GM21825 (cell line): ENCODE results near the gene RNF186.
"Not testable (repeated sequence)": the region's sequence is repeated elsewhere in the genome, so short reads cannot be mapped to it uniquely, and the experiment has no call there.

Experiments
- ATAC-seq: cut with Tn5 transposase; IDR thresholded peaks from one replicate; pipeline ENCODE4 v1.9.1; 2021; ENCODE audit warnings: mild to moderate bottlenecking, moderate library complexity; ENCODE audit not compliant: unreplicated experiment

RNF186 gene

DNA sequence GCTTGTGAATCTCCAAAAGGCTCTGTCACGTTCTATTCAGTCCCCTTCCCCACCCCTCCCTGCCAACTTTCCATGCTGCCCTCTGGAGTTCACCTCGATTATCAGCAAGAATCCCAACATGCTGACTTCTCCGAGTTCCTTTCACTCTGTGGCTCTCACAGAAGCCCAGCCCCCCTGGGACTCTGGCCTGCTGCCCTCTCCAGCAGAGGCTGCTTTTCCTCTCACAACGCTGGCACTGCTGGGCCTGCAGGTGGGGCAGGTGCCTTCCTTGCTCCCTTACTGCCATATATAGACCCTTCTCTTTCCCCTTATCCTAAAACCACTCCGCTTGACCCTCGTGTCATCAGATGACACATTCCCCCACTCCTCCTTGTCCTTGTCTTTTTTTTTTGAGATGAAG, 10.2 kb upstream of the RNF186 start:
- no peak for ATAC-seq

DNA sequence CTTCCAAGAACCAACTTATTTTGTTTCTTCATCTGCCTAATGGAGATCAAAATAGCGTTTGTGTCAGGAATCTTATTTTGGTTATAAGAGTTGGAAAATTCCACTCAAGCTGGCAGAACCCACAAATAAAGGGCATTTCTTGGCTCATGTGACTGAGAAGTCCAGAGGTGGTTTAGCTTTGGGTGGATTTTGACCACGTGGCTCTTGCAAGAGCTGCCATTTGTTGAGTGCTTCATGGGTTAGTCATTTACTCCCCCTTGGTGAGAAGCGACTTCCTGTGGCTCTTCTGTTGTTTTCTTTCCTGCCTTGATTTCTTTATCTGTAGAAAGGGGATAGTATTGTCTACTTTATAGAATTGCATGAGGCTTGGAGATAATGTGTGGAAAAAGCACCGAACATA, 9.5 kb upstream of the RNF186 start:
- ATAC-seq = no peak

DNA sequence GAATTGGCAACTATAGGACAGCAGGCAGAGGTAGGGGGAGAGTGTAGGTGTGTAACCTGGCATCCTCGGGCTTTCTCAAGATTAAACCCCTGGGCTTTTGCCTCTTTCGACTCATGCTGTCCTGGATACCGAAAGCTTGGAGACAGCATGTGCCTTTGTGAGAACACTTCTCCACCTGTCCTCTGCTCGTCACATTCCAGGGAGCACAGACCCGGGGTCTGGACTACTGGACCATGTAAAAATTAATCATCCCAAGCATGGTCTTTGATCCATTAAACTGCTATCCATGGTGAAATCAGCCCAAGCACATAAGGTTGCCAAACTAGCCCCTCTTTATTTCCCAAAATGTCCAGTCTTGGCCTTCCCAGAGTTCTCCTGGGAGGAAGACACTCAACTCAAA, 9.0 kb upstream of the RNF186 start:
- ATAC-seq = no peak

DNA sequence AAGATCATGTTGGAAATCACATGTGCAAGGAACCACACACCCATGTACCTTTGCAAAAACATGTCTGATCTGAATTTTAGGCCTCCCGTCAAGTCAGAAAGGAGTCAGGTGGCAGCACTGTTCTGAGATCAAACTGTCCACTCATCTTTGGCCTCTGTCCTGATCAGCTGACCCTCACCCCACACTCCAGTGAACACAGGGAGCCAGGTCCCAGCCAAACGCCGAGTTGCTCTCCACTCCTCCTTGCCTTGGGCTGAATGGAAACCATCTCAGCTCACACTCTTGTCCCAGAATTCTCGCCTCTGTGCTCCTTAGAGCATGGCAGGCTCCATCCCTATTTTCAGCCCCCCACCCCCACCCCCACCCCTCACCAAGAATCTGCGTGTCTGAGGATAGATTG, 4.6 kb upstream of the RNF186 start:
- no peak for ATAC-seq

DNA sequence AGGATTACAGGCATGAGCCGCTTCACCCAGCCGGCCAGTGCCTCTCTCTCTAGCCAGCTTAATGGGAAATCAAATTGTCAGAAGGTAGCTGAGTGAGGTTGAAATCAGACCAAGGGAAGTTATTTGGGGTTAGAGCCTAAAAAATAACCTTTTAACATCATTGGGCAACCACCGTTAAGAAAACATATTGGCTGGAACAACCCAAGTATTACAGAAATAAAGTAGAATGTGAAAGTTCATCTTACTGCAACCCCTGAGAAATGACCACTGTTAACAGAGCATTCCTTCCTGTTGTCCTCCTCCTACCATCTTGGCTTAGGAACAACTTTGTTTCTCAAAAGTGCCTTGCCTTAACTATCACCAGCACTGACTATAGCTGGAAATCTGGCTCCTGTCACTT, 3.2 kb upstream of the RNF186 start:
- no peak for ATAC-seq

DNA sequence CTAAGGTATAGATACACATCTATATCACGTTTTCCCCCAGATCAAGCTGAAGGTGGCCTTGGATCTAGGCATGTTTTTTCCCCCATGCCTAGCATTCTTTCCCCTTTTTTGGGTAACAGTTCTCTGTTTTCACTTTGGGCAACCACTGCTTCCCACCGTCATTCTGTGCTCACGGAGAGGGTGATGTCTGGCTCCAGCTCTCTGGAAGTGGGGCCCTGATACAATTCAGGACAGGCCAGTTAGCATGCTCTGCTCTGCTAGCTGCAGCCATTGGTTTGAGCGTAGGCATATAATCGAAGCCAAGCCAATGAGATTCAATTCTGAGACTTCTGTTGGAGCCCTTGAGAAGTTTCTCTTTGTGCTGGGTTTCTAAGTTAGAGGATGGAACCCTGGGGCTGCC, 2.1 kb upstream of the RNF186 start:
- no peak for ATAC-seq

DNA sequence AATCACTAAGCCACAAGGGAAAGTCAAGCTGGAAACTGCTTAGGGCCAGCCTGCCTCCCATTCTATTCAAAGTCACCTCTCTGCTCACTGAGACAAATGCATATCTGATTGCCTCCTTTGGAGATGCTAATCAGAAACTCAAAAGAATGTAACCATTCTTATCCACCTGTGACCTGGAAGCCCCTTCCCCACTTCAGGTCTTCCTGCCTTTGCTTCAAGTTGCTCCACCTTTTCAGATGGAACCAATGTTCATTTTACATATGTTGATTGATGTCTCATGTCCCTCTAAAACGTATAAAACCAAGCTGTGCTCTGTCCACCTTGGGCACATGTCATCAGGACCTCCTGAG, 1.6 kb upstream of the RNF186 start:
- not testable (repeated sequence) for ATAC-seq

DNA sequence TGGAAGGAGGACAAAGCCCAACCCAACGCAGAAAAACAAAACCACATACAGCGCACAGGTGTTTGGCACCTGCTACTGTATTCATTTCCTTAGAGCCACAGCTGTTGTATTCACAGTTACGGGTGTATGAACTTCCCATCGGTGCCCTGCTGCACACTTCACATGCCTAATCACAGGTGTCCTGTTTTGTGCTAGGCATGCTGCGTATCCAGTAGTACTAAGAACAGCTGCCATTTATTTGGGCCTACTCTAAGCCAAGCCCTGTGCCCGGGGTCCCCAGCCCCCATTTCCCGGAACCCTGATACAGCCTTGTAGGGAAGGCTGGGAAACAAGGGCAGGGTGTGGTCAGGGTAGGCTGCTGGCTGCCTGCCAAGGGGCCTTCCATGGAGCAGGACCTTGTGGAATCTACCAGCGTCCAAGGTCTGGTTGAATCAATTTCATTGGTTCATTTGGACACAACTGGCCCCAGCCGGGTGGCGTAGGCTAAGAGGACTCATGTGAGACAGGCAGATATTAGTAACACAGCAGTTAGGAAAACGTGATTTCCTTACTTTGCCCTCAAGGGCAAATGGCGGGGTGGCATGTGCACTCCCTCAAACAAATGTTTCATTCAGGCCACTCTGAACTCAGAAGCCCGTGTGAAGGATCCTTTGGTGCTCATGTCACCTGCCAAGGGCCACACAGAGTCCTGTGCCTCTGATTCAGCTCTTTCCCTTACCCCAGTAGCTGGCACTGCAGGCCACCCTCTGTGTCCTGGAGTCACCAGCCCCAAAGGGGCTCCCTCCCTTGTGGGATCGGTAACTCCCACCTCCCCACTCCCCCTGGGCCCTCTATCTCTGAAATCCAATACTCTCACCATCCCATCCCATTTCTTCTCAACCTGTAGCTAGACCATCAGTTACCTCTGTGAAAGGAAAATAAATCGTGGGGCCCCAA, 986 bp upstream of the RNF186 start:
- no peak for ATAC-seq

DNA sequence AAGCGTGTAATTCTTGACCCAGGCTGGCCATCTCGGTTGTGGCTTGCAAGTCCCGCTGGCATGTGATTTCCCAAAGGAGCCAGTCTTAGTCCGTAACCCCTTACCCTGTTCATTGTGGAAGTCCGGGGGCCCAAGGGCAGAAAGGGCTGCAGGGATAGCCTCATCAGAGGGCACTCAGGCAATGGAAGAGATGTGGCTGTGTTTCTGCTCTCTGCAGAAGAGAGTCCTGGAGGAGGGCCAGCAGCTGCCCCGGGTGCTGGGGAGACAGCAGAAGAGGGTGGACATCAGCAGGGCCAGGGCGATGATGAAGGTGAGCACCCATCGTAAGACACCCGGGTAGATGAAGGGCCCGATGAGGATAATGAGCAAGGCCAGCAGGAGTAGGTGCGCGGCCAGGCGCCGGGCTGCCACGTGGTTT, 830 bp downstream of the RNF186 start:
- ATAC-seq = no peak

DNA sequence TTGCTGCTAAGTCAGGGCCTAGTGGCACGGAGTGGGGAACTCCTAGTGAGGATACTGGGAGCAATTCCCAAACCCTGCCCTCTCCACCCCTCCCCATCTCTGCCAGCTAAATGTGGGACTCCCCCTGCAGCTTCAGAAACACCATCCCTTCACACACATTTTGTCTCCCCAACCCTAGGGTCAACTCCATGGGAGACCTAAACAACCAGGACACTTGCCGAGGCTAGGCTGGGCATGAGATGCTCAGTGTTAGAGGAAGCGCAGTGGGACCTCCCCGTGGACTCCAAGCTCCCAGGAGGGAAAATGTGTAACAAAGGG, 1.5 kb downstream of the RNF186 start:
- ATAC-seq = no peak

DNA sequence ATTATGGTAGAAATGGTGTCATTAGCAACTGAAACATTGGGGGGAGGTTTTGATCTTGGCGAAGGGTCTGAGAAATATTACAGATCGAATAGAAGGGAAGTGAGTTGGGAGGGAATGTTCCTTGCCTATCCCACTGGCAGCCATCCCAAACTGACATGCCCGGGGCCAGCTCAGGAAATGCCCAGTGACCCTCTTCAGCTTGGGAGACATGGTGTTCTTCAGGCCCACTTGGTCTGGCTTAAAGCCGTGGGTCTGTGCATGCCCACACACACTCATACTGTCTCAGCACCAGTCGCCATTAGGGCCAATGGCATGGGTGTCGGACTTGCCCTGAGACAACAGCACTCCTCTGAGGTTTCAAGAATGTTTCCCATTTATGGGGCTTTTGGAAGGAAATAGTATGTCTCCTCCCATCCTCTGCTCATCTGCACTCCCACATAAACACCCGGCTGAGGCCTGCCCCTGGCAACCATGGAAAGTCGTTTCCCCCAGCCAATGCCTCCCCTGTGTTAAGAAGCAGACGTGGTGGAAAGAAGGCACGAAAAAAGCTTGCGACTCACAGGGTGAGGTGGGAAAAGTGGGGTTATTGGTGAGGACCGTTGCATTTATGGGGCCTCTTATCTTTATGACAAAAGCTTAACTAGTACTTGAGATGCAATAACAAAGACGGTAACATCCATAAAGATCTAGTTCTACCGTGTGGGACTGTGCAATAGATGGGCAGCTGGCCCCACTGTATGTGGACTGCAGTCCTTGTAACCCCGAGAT, 2.0 kb downstream of the RNF186 start:
- ATAC-seq = no peak

DNA sequence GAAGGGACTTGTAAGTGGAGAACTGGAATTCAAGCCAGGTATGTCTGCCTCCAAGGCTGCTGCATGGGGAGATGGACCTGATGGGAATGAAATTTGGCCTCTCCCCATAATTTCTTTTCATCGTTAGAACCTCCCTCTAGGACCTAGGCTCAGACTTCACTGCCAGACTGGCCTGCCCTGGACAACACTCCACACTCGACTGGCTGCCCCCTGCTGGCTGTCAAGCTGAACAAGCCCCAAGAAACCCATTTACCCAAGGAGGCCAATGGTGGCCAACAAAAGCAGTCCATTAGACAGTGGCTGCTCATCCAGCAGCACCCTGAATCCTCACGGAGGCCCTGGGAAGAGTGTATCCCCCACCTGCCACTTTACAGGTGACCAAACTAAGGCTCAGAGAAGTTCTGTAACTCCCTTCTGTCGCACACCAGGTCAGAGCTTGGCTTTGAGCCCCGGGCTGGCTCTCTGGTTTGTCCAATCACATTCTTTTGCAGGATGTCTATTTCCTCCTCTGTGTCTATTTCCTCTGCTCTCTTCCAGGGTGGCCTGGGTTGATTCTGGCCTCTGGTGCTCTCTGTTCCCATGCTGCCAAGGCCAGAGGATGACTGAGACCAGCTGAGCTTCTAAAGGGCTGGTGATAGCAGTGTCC, 3.8 kb downstream of the RNF186 start:
- no peak for ATAC-seq

DNA sequence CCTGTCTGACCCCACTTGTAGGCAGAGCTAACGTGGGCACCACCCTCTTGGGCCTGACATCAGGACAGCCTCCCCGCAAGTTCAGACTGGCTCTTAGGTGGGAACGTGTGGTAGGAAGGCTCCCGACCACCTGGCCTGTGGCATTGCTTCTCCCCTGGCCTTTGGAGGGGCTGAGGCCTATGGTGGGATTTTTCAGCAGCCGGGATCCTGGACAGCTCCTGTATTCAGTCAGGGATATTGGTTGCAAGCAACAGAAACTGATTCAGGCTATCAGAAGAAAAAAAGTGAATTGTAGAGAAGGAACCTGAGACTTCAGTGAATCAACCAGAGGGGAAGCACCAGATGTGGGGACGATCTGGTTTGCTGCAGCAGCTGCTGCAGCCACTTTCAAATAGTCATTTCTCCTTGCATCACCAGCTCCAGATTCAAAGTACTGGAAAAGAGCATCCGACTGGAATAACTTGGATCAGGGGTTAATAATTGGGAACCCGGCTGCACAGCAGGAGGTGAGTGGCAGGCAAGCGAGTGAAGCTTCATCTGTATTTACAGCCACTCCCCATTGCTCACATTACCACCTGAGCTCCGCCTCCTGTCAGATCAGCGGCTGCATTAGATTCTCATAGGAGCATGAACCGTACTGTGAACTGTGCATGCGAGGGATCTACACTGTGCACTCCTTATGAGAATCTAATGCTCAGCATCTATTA, 5.9 kb downstream of the RNF186 start:
- no peak for ATAC-seq

DNA sequence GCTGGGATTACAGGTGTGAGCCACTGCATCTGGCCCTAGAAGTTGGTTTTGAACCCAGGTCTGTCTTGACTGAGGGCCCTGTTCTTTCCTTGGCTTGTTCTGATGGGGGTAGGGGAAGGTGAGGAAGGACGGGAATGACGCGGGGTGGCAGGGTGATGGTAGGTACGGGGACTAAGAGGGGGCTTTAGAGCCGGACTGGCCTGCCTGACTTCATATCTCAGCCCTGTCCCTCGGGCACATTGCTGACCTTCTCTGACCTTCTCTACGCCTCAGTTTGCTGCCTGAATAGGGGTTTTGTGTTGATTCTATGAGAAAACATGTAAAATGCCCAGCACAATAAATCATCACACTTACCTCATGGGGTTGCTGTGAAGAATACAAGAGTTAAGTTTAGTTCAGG, 6.7 kb downstream of the RNF186 start:
- no peak for ATAC-seq

DNA sequence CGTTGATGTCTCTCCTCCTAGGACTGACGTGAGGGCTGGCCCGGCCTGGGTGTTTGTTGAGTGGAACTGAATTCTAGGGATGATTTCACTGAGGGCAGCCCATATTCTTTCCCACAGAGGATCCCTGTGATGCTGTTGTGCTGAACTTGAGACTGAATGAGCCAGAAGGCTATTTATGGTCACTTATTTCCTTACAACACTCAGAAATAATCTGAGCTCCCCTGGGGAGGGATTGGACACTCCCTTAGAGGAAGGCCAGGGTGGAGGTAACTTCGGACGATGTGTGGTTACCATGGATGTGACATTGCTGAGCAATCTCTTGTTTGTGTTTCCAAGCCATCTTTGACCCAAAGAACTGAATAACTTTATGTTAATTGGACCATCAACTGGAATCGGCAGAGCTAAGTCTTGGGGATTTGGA, 10.2 kb downstream of the RNF186 start:
- ATAC-seq = no peak

DNA sequence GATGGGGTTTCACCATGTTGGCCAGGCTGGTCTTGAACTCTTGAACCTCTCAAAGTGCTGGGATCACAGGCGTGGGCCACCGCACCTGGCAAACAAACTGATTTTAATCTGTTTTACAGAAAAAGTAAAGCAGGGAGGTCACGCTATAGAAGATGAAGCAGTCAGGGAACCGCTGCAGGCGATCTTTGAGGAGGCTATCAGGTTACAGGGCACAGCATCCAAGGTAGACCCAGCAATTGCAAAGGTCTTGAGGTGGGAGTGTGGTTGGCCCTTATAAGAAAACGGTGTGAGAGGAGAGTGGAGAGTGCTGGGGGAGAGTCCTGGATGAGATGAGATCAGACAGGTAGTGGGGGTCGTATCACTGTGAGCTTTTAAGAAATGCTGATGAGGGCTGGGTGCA, 12.8 kb downstream of the RNF186 start:
- no peak for ATAC-seq

DNA sequence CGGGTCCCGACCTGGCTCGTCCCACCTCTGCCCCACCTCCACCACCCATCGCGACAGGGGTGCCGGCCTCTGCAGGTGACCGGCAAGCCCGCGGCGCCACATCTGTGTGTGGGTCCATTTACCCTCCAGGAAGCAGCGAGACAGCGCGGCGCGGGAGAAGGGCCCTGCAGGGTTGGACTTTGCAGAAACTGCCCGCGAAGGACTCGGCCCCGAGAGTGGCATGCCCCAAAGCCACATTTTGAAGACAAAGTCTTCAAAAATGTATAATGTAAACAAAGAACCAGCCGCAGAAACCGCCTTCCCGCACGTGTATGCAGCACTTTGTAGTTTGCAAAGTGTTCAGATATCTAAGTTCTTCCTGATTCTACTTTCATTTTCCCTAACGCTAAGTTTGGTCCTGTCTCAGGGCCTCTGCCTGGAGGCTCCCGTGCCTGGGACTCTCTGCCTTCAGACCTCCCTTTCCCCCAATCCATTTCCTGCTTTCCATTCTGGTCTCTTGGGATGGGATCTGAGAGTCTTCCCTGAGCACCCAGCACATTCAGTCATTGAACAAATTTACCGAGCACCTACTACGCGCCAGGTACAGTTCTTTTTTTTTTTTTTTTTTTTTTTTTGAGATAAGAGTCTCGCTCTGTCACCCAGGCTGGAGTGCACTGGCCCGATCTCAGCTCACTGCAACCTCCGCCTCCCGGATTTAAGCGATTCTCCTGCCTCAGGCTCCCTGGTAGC, 14.8 kb downstream of the RNF186 start:
- peak; percentile 42 for ATAC-seq

DNA sequence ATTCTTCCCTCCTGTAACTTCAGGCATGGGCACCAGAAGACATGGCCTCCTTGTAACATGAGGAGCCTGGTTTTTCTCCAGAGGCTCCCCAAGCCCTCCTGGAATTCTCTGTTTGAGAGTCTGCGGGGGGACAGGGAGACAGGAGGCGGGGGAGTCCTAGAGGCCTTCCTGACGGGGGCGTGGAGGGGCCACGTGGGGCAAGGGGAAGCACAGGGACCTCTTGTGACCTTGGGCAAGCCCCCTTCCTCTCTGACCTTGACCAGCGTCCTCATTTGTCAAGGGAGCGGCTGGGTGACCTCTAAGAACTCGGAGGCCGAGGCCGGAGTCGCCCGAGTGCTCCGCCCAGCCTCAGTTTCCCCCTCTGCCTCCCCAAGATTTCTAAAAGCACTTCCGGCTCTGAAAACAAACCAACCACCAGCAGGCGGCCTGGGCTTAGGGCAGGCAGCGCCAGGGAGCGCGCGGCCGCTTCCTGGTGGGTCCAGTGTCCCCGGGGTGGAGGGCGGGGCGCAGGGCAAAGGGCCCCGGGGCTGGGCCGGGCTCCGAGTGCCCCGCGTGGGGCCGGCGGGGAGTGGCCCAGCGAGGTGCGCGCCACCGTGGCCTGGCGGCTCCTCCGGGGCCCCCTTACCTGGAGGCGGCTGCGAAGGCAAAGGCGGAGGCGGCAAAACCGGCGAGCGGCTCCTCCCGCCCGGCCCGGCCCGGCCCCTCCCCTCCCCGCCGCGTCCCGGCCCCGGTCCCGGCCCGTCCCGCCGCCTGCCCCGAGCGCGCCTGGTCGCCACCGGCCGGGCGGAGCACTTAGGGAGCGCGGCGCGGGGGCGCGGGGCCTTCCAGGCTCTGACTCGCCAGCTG, 15.6 kb downstream of the RNF186 start, which contains the start of gene TMCO4:
Gene TMCO4 (minus strand): TSS at position 687 of the 846 bp plus-strand sequence. CDS start 19,158 bp downstream, outside the sequence.
- peak; percentile 50 for ATAC-seq

DNA sequence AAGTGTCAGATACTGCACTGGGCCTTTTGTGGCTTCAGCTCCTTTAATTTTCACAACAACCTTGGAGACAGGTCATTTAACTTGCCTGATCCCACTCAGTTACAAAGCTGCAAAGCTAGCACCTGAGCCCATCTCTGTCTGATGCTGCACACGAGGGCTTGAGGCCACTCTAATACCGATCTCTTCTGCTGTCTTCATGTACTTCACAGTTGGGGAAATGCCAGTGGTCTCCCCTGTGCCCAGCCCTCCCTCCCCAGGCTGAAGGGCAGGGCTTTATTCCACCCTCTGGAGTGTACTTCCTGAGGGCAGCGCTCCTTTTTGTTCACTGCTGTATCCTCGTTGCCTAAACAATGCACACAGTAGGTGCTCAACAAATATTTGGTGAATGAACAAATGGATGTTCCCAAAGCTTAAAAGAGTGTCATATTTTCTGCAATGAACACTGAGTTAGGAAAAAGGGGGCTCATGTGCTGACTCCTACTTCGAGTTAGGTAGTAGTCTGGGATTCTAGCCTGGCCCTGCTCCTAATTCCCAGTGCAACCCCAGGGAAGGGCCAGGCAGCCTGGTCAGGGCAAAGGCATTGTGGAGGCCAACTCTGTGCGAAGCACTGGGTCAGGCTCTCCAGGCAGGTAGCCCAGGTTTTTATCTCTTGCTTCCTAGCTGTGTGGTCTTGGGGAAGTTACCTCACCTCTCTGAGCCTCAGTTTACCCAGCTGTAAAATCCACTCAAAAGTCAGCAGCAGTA, 16.4 kb downstream of the RNF186 start:
- no peak for ATAC-seq
